ENCODE data around the gene ADGRF4.

DNA sequence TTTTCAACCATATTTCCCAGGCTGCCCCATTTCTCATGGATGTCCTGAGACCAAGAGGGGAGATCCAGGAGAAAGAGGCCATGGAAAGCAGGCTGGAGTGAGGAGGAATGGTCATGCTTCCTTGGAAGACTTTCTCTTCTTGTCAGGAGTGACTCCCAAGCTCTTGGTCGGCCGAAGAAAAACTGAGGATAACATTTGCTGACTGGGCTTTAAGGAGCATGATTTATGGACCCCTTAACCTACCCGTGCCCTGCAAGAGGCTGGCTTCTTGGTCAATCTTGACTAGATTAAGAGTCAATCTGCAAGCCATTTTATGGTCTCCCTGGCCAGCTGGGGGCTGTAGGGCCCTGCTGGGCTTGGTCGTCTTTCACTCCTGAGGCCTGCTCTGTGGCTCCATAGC lies 22.8 kb downstream of the ADGRF4 start:
- TF ChIP-seq, protein P1, sequence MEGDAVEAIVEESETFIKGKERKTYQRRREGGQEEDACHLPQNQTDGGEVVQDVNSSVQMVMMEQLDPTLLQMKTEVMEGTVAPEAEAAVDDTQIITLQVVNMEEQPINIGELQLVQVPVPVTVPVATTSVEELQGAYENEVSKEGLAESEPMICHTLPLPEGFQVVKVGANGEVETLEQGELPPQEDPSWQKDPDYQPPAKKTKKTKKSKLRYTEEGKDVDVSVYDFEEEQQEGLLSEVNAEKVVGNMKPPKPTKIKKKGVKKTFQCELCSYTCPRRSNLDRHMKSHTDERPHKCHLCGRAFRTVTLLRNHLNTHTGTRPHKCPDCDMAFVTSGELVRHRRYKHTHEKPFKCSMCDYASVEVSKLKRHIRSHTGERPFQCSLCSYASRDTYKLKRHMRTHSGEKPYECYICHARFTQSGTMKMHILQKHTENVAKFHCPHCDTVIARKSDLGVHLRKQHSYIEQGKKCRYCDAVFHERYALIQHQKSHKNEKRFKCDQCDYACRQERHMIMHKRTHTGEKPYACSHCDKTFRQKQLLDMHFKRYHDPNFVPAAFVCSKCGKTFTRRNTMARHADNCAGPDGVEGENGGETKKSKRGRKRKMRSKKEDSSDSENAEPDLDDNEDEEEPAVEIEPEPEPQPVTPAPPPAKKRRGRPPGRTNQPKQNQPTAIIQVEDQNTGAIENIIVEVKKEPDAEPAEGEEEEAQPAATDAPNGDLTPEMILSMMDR (IDR thresholded peaks at IDR 0.05; ENCODE audit: insufficient read depth, low read depth, low read length), result no peak
- TF ChIP-seq EZH2 (IDR thresholded peaks at IDR 0.05; ENCODE audit: insufficient read depth, low read length), result no peak
